Muscle of arm (tissue), 12 donors: ENCODE data around the gene GGA2. TPM values are rescaled to one million over a fixed set of nuclear protein-coding genes. Genes with fewer than 3 reads are reported as not detected.
"Not testable (repeated sequence)": the region's sequence is repeated elsewhere in the genome, so short reads cannot be mapped to it uniquely, and the experiment has no call there.

ENCODE experiments used
- DNase-seq: peaks from one replicate; pipeline ENCODE4 v3.0.0-alpha.2; 2013
- polyA plus RNA-seq, 12 donors: library from polyadenylated mRNA; unstranded; fragments of 120-200 nt; gene quantifications; one replicate each; pipeline ENCODE4 v1.2.1, GENCODE V29; 2013; ENCODE audit not compliant: insufficient read length in 12 of 12

The GGA2 gene
- polyA plus RNA-seq, 12 donors, result 49.9 to 167 (median 110) TPM; not detected in 1

DNA sequence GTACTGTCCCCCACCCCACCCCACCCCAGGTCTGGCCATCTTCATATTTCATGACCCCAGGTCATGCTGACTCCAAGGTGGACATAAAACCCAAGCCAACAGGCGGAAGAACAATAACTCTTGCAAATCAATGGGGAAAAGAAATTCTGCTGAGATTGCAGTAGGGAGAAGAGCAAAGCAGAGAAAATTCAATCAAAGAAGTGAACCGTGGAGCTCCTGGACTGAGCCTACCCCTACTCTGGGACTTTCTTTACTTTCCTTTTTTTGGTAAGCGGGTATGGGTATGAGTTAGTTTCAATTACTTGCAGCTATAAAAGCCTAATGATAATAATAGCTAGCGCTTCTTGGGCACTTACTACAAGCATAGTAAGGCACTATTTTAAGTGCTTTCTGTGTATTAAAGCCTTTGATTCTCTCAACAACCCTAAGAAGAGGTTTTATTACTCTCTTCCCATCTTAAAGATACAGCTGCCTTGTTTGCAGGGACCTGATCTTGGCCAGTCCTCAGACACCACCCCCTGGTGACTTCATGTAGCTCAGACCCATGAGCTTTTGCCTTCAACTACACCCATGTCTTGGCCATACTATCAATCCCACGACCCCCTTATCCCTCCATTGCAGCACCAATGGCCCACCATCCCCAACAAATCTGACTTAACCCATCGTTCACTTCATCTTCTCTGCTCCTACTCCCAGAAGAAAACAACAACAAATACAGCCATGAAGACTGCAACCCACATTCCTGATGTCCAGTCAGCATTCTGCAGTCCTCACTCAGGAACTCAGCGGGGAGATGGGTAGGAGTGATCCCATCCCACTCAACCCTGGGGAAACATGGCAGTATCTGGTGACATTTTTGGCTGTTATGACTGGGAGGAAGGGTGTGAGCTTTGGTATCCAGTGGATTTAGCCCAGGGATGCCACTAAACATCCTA lies 4.4 kb downstream of the GGA2 start:
- DNase-seq, result no peak

DNA sequence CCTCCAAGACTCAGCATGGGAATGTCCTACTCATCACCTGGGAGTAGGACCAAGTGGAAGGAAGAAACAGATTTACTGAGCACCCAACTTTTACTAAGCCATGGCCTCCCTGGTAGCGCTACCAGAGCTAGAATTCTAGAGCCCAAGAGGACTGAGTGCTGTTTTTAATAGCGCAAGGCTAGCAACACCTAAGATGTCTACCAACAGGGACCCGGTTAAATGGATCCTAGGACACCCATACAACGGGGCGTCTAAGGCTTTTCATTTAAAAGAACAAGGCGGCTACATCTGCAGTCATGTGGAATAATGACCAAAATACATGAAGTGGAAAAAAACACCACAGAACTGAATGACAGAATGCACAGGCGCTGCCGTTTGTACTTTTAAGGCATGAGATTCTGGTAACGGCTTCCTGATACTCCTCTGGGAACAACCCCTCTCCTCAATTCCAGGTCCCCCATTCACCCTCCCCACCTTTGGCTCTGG lies 5.1 kb downstream of the GGA2 start:
- DNase-seq, result no peak

- no peak for DNase-seq
These were observed 5.7 kb downstream of the GGA2 start for GRCh38 chr16:23504453-23505179.

DNA sequence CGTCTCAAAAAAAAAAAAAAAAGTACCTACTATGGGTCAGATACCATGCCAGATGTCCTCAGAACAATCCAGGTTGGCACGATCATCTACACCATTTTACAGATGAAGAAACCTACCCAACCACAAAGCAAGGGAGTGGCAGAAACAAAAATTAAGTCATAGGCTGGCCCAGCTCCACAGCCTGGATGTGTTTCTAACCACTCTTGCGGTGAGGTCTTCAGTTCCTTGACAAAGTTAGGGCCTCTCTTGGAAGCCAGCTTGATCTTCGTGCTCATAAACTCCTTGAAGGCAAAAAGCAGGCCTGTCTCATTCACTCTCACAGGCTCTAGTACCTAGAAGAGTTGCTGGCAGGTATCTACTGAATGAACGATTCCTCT lies 6.2 kb downstream of the GGA2 start:
- no peak for DNase-seq

DNA sequence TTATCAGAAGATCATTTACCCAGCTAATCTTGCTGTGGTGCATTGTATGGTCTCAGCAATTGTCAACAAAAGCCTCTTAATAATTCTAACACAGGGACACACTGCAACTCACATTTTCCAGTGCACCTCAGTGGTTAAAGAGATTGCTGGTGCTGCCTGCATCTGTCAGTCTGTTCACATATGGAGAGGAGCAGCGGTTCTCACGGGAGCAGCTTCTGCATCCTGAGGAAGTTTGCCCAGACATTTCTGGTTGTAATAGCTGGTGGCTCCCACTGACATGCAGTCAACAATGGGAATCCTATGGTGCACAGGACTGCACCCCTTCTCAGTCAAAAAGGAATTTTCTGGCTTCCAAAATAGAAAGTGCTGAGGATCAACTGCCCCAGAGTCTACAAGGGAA lies 7.8 kb downstream of the GGA2 start:
- DNase-seq, result no peak

- no peak for DNase-seq
These were observed 9.0 kb downstream of the GGA2 start for GRCh38 chr16:23501291-23501690.

GRCh38 chr16:23500862-23501225 lies 9.4 kb downstream of the GGA2 start:
- DNase-seq, result no peak

DNA sequence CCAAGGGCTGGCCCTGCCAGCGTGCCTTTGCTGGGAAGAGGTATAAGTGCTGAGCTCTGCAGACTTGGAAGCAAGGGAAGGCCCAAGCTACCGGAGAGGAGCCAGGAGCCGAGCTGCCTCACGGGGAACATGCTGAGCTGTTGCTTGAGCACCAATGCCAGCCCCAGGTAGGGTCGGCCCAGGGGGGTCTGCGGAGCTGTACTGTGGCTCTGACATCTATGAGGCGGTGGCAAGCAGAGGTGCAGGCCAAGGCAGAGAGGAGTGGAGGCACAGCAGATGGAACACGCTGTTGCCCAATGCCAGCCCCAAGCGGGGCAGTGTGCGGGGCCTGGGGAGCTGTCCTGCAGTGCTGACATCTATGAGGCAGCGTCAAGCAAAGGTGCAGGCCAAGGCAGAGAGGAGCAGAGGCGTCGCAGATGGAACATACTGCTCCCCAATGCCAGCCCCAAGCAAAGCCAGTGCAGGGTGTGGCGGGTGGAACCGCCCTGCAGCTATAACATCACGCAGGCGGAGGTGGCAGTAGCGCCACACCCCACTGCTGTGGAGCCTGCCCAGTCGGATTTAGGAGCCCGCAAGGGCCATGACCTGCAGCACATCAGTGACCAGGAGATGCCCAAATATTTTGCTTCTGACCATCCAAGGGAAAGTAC lies 10.0 kb downstream of the GGA2 start:
- no peak for DNase-seq

DNA sequence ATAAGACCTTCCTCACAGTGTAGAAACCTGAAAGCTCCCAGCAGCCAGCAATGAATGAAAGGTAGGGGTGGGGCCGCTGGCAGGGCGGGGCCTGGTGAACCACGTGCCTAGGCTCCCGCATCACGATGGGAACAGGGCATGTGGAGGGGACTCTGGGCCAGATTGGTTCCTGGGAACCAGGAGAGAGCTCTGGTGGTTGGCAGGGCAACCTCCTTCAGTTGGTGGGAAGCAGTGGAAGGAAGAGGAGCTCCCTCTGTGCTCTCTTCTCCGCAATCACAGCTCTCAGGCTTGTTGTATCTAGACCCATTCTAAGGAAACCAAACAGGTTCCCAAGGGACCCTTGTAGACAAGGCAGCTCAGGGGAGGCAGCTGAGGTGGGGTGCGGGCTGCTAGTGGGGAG lies 10.5 kb downstream of the GGA2 start:
- no peak for DNase-seq

- DNase-seq, result no peak
These were observed 11.4 kb downstream of the GGA2 start for GRCh38 chr16:23498863-23499262.

DNA sequence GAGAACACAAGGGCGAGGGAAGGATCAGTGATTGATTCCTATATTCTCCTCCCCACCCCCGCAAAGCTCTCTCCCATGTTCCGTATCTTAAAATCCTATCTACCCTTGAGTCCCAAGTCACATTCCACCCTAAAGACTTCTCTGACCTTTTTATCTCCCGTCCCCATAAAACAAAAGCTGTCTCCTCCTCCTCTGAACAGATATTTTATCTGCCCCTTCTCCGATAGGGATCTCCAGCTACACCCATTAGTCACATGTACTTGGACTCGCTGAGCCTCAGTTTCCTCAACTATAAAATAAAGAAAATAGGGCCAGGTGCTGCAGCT lies 12.8 kb downstream of the GGA2 start:
- DNase-seq, result no peak

DNA sequence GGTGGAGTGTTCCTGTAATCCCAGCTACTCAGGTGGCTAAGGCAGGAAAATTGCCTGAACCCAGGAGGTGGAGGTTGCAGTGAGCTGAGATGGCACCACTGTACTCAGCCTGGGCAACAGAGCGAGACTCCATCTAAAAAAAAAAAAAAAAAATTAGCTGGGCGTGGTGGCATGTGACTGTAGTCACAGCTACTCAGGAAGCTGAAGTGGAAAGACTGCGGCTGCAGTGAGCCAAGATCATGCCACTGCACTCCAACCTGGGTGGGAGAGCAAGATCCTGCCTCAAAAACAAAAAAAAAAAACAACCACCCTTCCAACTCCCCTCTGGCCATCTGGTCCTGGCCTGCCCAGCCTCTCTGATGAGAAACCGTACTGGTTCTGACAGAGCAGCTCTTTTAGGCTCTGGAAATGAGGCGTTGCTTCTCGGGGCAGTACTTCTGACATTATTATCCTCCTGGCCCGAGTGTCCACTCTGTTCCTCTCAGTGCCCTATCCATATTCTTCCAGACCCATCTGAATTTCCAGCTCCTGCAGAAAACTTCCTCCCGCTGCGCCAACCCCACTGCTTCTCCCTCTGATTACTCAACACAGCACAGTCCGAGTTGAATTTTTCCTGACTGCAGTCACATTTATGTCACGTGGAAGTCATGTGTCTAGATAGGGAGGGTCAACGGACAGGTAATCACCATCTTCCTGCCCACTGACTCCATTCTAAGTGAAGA lies 13.3 kb downstream of the GGA2 start:
- DNase-seq, result no peak

DNA sequence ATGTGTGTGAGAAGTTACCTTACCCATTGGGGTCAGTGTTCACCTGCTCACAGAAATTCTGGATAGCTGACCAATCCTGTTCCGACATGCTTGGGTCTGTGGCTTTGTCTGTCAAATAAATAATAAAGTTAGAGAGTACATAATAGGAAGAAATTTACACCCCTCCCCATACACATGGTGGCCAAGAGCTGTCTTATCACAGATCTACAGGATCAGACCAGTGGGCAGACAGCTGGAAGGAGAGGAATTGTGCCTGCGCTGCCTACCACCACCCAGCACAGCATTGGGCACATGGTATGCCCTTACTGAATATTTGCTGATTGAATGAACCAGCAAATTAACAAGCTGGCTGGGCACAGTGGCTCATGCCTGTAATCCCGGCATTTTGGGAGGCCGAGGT lies 14.6 kb downstream of the GGA2 start:
- DNase-seq, result no peak

GRCh38 chr16:23494188-23494587 lies 16.1 kb downstream of the GGA2 start:
- no peak for DNase-seq

GRCh38 chr16:23491490-23492391 lies 18.6 kb downstream of the GGA2 start:
- no peak for DNase-seq

DNA sequence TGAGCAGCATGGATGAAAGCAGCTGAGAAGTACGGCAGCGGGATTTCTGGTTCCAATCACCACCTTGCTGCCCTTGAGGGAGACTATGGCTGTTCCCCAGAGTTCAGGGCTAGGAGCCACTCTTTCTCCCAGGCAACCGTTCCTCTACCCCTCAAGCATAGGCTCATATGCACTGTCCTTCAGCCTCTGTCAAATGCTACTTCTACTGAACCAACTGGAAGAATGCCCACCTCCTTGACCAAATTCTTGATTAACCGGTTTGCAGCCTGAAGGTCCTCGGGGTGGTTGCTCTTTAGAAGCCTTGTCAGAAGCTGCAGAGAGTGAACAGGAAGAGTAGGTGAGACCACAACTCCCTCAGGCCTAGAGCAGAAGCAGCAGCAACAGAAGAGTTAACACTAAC lies 23.8 kb downstream of the GGA2 start:
- no peak for DNase-seq

GRCh38 chr16:23485841-23486240 lies 24.5 kb downstream of the GGA2 start:
- no peak for DNase-seq

GRCh38 chr16:23485257-23485614 lies 25.1 kb downstream of the GGA2 start:
- no peak for DNase-seq

- no peak for DNase-seq
These were observed 25.6 kb downstream of the GGA2 start for GRCh38 chr16:23484510-23485256.

GRCh38 chr16:23483492-23483891 lies 26.8 kb downstream of the GGA2 start:
- not testable (repeated sequence) for DNase-seq
